Spinal cord (tissue), 10 donors: ENCODE results near the gene E4F1. TPM values are rescaled to one million over a fixed set of nuclear protein-coding genes. Genes with fewer than 3 reads are reported as not detected.

Experiments
- DNase-seq, 6 donors: peaks; one replicate each; pipeline versions ENCODE4 v3.0.0 to v3.0.0-alpha.2; 2013 to 2015; ENCODE audit warnings: low spot score in 6 of 6, low read depth in 4 of 6
- H3K27ac ChIP-seq: one replicate; pipeline ENCODE4 v1.5.1; 2013; ENCODE audit warnings: low read depth, low read length, control low read depth
- H3K27me3 ChIP-seq: one replicate; pipeline ENCODE4 v1.6.1; 2013; ENCODE audit warnings: low read length; ENCODE audit not compliant: control insufficient read depth, insufficient read depth
- H3K36me3 ChIP-seq: one replicate; pipeline ENCODE4 v1.6.1; 2013; ENCODE audit warnings: low read length; ENCODE audit not compliant: control insufficient read depth, insufficient read depth
- H3K4me1 ChIP-seq: one replicate; pipeline ENCODE4 v1.6.1; 2013; ENCODE audit warnings: low read length; ENCODE audit not compliant: control insufficient read depth, insufficient read depth
- H3K4me3 ChIP-seq: one replicate; pipeline ENCODE4 v1.5.1; 2013; ENCODE audit warnings: low read depth, low read length, control low read depth
- H3K9me3 ChIP-seq: one replicate; pipeline ENCODE4 v1.6.1; 2013; ENCODE audit warnings: low read length; ENCODE audit not compliant: control insufficient read depth, insufficient read depth
- WGBS: methylation state at CpG from one replicate; pipeline ENCODE4 v1.1.5; 2013; ENCODE audit warnings: missing lambda C conversion rate; ENCODE audit not compliant: insufficient coverage; 5-methylcytosine and 5-hydroxymethylcytosine counted together
- polyA plus RNA-seq, 2 donors: library from polyadenylated mRNA; unstranded; fragments of 120-200 nt; gene quantifications; one replicate each; pipeline ENCODE4 v1.2.1, GENCODE V29; 2013; ENCODE audit not compliant: insufficient read length in 2 of 2
- small RNA-seq: library from RNA; depleted of rRNA; stranded (forward); fragments of <200 nt; gene quantifications from one replicate; pipeline ENCODE3, GENCODE V24; 2014; ENCODE audit warnings: low replicate concordance
- total RNA-seq, 2 donors: library from RNA; depleted of rRNA in 1 of 2; stranded (reverse); fragments of 120-200 nt in 1 of 2; fragments of >200 nt in 1 of 2; gene quantifications; one replicate each; pipeline versions ENCODE4 v1.2.3 to v1.2.4, GENCODE V29; 2013 to 2014
- donor health status: healthy.

The E4F1 gene
- total and polyA plus RNA-seq, 4 donors = 18.0 to 31.9 (median 29.5) TPM

DNA sequence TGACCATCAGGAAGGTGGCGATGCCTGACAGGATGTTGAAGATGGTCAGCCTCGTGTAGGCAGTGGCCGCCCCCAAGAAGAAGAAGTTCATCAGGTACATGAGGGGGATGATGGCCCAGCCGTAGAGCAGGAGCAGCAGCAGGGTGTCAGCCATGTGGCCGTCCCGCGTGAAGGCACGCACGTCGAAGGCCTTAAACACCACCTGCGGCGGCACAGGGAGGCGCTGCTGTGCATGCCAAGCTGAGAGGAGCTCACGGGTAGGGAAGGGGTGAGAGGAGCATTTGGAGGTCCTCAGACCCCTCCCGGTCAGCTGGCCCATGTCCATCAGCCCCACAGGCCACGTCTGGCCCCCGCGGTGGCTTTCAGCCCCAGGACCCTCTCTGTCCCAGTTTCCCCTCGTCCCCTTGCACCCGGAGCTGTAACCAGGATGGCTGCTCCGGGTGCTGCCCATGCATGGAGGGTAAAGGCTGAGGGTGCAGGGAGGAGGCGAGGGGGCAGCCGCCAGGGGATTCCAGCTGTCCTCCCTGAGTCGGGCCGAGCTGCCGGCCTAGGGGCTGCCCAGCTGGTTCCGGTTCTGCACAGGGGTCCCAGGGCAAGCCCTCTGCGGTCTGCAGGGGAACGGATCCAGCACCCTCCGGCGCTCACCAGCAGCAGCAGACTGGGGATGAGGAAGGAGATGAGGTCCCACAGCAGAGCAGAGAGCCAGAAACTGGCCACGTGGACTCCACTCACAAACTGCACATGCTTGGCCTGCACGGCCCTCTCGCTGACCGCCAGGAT is 61.6 kb downstream of the E4F1 start:
- Histone ChIP-seq H3K36me3 (peaks cover 100% of the 10 kb centered on the region), H3K27ac (no peak overlapping the region), H3K4me1 (no peaks in the 10 kb centered on the region), H3K27me3 (no peaks in the 10 kb centered on the region), H3K4me3 (no peak overlapping the region), H3K9me3 (no peaks in the 10 kb centered on the region)
- DNase-seq = no peak
- 88% methylated on average over 35 of the region's 35 CpGs for WGBS

Small RNA genes within 50 kb of the gene (small RNA-seq; reads per million reads assigned to genes)
- gene MIR3677 (not detected), gene MIR4717 (not detected)

Other genes starting within 250 kb of the E4F1 start
- under 1 TPM; 0.40 to 0.72 TPM for gene NOXO1, start 242.1 kb upstream of the E4F1 start, total RNA-seq
- 1 to 10 TPM; 1.6 to 1.7 TPM for gene NOXO1, start 242.1 kb upstream of the E4F1 start, polyA plus RNA-seq
- 10 to 100 TPM in 1 of 2 donors, 1 to 10 TPM in 1; 7.2 to 24.3 TPM for gene GFER, start 239.4 kb upstream of the E4F1 start, total RNA-seq
- gene GFER, start 239.4 kb upstream of the E4F1 start, polyA plus RNA-seq = 10 to 100 TPM; 34.0 to 36.1 TPM
- 10 to 100 TPM; 20.1 to 71.0 TPM for gene SYNGR3, start 233.6 kb upstream of the E4F1 start, total RNA-seq
- gene SYNGR3, start 233.6 kb upstream of the E4F1 start, polyA plus RNA-seq = 100 to 1,000 TPM; 109 to 111 TPM
- gene ZNF598, start 213.8 kb upstream of the E4F1 start, total RNA-seq = 1 to 10 TPM; 5.4 to 8.2 TPM
- gene ZNF598, start 213.8 kb upstream of the E4F1 start, polyA plus RNA-seq = 10 to 100 TPM; 28.8 to 31.7 TPM
- 1 to 10 TPM in 1 of 2 donors, under 1 TPM in 1; 0.20 to 2.3 TPM for gene NPW, start 203.8 kb upstream of the E4F1 start, total RNA-seq
- gene NPW, start 203.8 kb upstream of the E4F1 start, polyA plus RNA-seq = 1 to 10 TPM in 1 of 2 donors, under 1 TPM in 1; 0.49 to 4.9 TPM
- 10 to 100 TPM; 25.6 to 52.0 TPM for gene NHERF2, start 196.7 kb upstream of the E4F1 start, total RNA-seq
- gene NHERF2, start 196.7 kb upstream of the E4F1 start, polyA plus RNA-seq = 10 to 100 TPM; 83.5 to 95.7 TPM
- 10 to 100 TPM; 19.7 to 42.1 TPM for gene NTHL1, start 175.8 kb upstream of the E4F1 start, total RNA-seq
- gene NTHL1, start 175.8 kb upstream of the E4F1 start, polyA plus RNA-seq = 10 to 100 TPM; 34.3 to 40.1 TPM
- gene TSC2, start 175.6 kb upstream of the E4F1 start, total RNA-seq = 10 to 100 TPM; 39.6 to 65.8 TPM
- gene TSC2, start 175.6 kb upstream of the E4F1 start, polyA plus RNA-seq = 100 to 1,000 TPM; 168 to 231 TPM
- 10 to 100 TPM; 68.1 to 86.2 TPM for gene PKD1, start 87.7 kb upstream of the E4F1 start, total RNA-seq
- gene PKD1, start 87.7 kb upstream of the E4F1 start, polyA plus RNA-seq = 100 to 1,000 TPM; 201 to 289 TPM
- 1 to 10 TPM; 6.6 to 8.2 TPM for gene RAB26, start 75.0 kb upstream of the E4F1 start, total RNA-seq
- gene RAB26, start 75.0 kb upstream of the E4F1 start, polyA plus RNA-seq = 10 to 100 TPM; 26.8 to 29.8 TPM
- 10 to 100 TPM; 20.4 to 43.1 TPM for gene TRAF7, start 67.8 kb upstream of the E4F1 start, total RNA-seq
- gene TRAF7, start 67.8 kb upstream of the E4F1 start, polyA plus RNA-seq = 10 to 100 TPM; 59.7 to 62.6 TPM
- gene CASKIN1, start 27.0 kb upstream of the E4F1 start, total RNA-seq = 10 to 100 TPM; 10.4 to 29.4 TPM
- gene CASKIN1, start 27.0 kb upstream of the E4F1 start, polyA plus RNA-seq = 10 to 100 TPM; 83.0 to 86.2 TPM
- gene MLST8, start 18.1 kb upstream of the E4F1 start, total RNA-seq = 10 to 100 TPM; 10.6 to 29.2 TPM
- 10 to 100 TPM; 76.6 to 80.9 TPM for gene MLST8, start 18.1 kb upstream of the E4F1 start, polyA plus RNA-seq
- gene BRICD5, start 12.7 kb upstream of the E4F1 start, total RNA-seq = 10 to 100 TPM in 1 of 2 donors, 1 to 10 TPM in 1; 5.2 to 13.3 TPM
- 10 to 100 TPM; 21.7 to 30.5 TPM for gene BRICD5, start 12.7 kb upstream of the E4F1 start, polyA plus RNA-seq
- gene PGP, start 8.8 kb upstream of the E4F1 start, total RNA-seq = 10 to 100 TPM; 15.9 to 16.9 TPM
- gene PGP, start 8.8 kb upstream of the E4F1 start, polyA plus RNA-seq = 10 to 100 TPM; 26.7 to 35.7 TPM
- gene DNASE1L2, start 12.9 kb downstream of the E4F1 start, total RNA-seq = 1 to 10 TPM; 1.9 to 2.6 TPM
- 1 to 10 TPM; 5.2 to 6.1 TPM for gene DNASE1L2, start 12.9 kb downstream of the E4F1 start, polyA plus RNA-seq
- 10 to 100 TPM; 18.8 to 52.6 TPM for gene ECI1, start 28.0 kb downstream of the E4F1 start, total RNA-seq
- gene ECI1, start 28.0 kb downstream of the E4F1 start, polyA plus RNA-seq = 10 to 100 TPM; 55.3 to 58.9 TPM
- gene RNPS1, start 44.5 kb downstream of the E4F1 start, total RNA-seq = 100 to 1,000 TPM in 1 of 2 donors, 10 to 100 TPM in 1; 72.7 to 109 TPM
- 100 to 1,000 TPM; 265 to 285 TPM for gene RNPS1, start 44.5 kb downstream of the E4F1 start, polyA plus RNA-seq
- 10 to 100 TPM; 34.3 to 61.0 TPM for gene ABCA3, start 117.1 kb downstream of the E4F1 start, total RNA-seq
- 10 to 100 TPM; 87.9 to 88.5 TPM for gene ABCA3, start 117.1 kb downstream of the E4F1 start, polyA plus RNA-seq
- gene CCNF, start 205.9 kb downstream of the E4F1 start, total RNA-seq = 1 to 10 TPM; 7.6 to 8.9 TPM
- 10 to 100 TPM; 10.4 to 11.6 TPM for gene CCNF, start 205.9 kb downstream of the E4F1 start, polyA plus RNA-seq
- 1 to 10 TPM; 4.4 to 8.0 TPM for gene TEDC2, start 236.5 kb downstream of the E4F1 start, total RNA-seq
- 10 to 100 TPM; 12.0 to 12.1 TPM for gene TEDC2, start 236.5 kb downstream of the E4F1 start, polyA plus RNA-seq
- 1 to 10 TPM; 1.6 to 3.0 TPM for gene NTN3, start 247.7 kb downstream of the E4F1 start, total RNA-seq
- gene NTN3, start 247.7 kb downstream of the E4F1 start, polyA plus RNA-seq = 1 to 10 TPM; 3.0 to 3.9 TPM